Measurements from ENCODE around the gene DLG2. TPM values are rescaled to one million over a fixed set of nuclear protein-coding genes. Genes with fewer than 3 reads are reported as not detected.
"Not testable (repeated sequence)": the region's sequence is repeated elsewhere in the genome, so short reads cannot be mapped to it uniquely, and the experiment has no call there.

Gene DLG2
- polyA plus RNA-seq, 1 donor, result 8.1 TPM

- Histone ChIP-seq H3K9me3 (ENCODE audit: control insufficient read depth, low read depth, low read length) (no peaks in the 10 kb centered on the region), H3K27me3 (ENCODE audit: control insufficient read depth, insufficient read depth, low read length) (no peaks in the 10 kb centered on the region), H3K4me3 (ENCODE audit: low read length) (no peak overlapping the region), H3K36me3 (ENCODE audit: control insufficient read depth, insufficient read depth, low read length) (no peaks in the 10 kb centered on the region), H3K27ac (ENCODE audit: low read length) (no peak overlapping the region), H3K4me1 (ENCODE audit: control insufficient read depth, insufficient read depth, low read length) (no peaks in the 10 kb centered on the region)
- no peak for DNase-seq
- 100% methylated on average over 1 of the region's 3 CpGs for WGBS (ENCODE audit: insufficient coverage, low lambda C conversion rate)
Observed at GRCh38 chr11:85154294-85154693, 472.9 kb downstream of the DLG2 start.

- no peaks in the 10 kb centered on the region for H3K27me3 ChIP-seq (ENCODE audit: control insufficient read depth, insufficient read depth, low read length)
- WGBS (ENCODE audit: insufficient coverage, low lambda C conversion rate), result 100% methylated on average over 1 of the region's 1 CpG
- DNase-seq, result no peak
- H3K4me3 ChIP-seq (ENCODE audit: low read length), result no peak overlapping the region
- no peak overlapping the region for H3K27ac ChIP-seq (ENCODE audit: low read length)
- H3K4me1 ChIP-seq (ENCODE audit: control insufficient read depth, insufficient read depth, low read length), result no peaks in the 10 kb centered on the region
- H3K36me3 ChIP-seq (ENCODE audit: control insufficient read depth, insufficient read depth, low read length), result no peaks in the 10 kb centered on the region
- no peaks in the 10 kb centered on the region for H3K9me3 ChIP-seq (ENCODE audit: control insufficient read depth, low read depth, low read length)
Observed at GRCh38 chr11:85137597-85137996, 489.5 kb downstream of the DLG2 start.

GRCh38 chr11:85133636-85134035 is 493.5 kb downstream of the DLG2 start:
- WGBS (ENCODE audit: insufficient coverage, low lambda C conversion rate), result no CpG with 5 or more reads among the region's 1 CpG
- Histone ChIP-seq H3K9me3 (ENCODE audit: control insufficient read depth, low read depth, low read length) (no peaks in the 10 kb centered on the region), H3K4me1 (ENCODE audit: control insufficient read depth, insufficient read depth, low read length) (no peaks in the 10 kb centered on the region), H3K27ac (ENCODE audit: low read length) (no peak overlapping the region), H3K4me3 (ENCODE audit: low read length) (no peak overlapping the region), H3K27me3 (ENCODE audit: control insufficient read depth, insufficient read depth, low read length) (no peaks in the 10 kb centered on the region), H3K36me3 (ENCODE audit: control insufficient read depth, insufficient read depth, low read length) (no peaks in the 10 kb centered on the region)
- DNase-seq, result no peak

GRCh38 chr11:85132851-85133585 is 494.1 kb downstream of the DLG2 start:
- peak; percentile 4 to 6 for DNase-seq
- 43% methylated on average over 3 of the region's 15 CpGs for WGBS (ENCODE audit: insufficient coverage, low lambda C conversion rate)
- Histone ChIP-seq H3K9me3 (ENCODE audit: control insufficient read depth, low read depth, low read length) (no peaks in the 10 kb centered on the region), H3K27ac (ENCODE audit: low read length) (no peak overlapping the region), H3K4me3 (ENCODE audit: low read length) (no peak overlapping the region), H3K27me3 (ENCODE audit: control insufficient read depth, insufficient read depth, low read length) (no peaks in the 10 kb centered on the region), H3K4me1 (ENCODE audit: control insufficient read depth, insufficient read depth, low read length) (no peaks in the 10 kb centered on the region), H3K36me3 (ENCODE audit: control insufficient read depth, insufficient read depth, low read length) (no peaks in the 10 kb centered on the region)

- H3K4me3 ChIP-seq (ENCODE audit: low read length), result no peak overlapping the region
- no peaks in the 10 kb centered on the region for H3K27me3 ChIP-seq (ENCODE audit: control insufficient read depth, insufficient read depth, low read length)
- H3K4me1 ChIP-seq (ENCODE audit: control insufficient read depth, insufficient read depth, low read length), result no peaks in the 10 kb centered on the region
- H3K27ac ChIP-seq (ENCODE audit: low read length), result no peak overlapping the region
- no peak for DNase-seq
- H3K9me3 ChIP-seq (ENCODE audit: control insufficient read depth, low read depth, low read length), result no peaks in the 10 kb centered on the region
- no peaks in the 10 kb centered on the region for H3K36me3 ChIP-seq (ENCODE audit: control insufficient read depth, insufficient read depth, low read length)
- WGBS (ENCODE audit: insufficient coverage, low lambda C conversion rate), result 100% methylated on average over 1 of the region's 2 CpGs
Observed at GRCh38 chr11:85127349-85127748, 499.8 kb downstream of the DLG2 start.

GRCh38 chr11:85123752-85124231 is 503.4 kb downstream of the DLG2 start:
- peak in 1 of 2 donors; percentile 47 for DNase-seq
- Histone ChIP-seq H3K27ac (ENCODE audit: low read length) (no peak overlapping the region), H3K4me1 (ENCODE audit: control insufficient read depth, insufficient read depth, low read length) (no peaks in the 10 kb centered on the region), H3K4me3 (ENCODE audit: low read length) (no peak overlapping the region), H3K36me3 (ENCODE audit: control insufficient read depth, insufficient read depth, low read length) (no peaks in the 10 kb centered on the region), H3K27me3 (ENCODE audit: control insufficient read depth, insufficient read depth, low read length) (no peaks in the 10 kb centered on the region), H3K9me3 (ENCODE audit: control insufficient read depth, low read depth, low read length) (no peaks in the 10 kb centered on the region)
- 33% methylated on average over 1 of the region's 1 CpG for WGBS (ENCODE audit: insufficient coverage, low lambda C conversion rate)

GRCh38 chr11:85118151-85118550 is 509.0 kb downstream of the DLG2 start:
- Histone ChIP-seq H3K9me3 (ENCODE audit: control insufficient read depth, low read depth, low read length) (no peaks in the 10 kb centered on the region), H3K27ac (ENCODE audit: low read length) (no peak overlapping the region), H3K27me3 (ENCODE audit: control insufficient read depth, insufficient read depth, low read length) (no peaks in the 10 kb centered on the region), H3K4me1 (ENCODE audit: control insufficient read depth, insufficient read depth, low read length) (no peaks in the 10 kb centered on the region), H3K36me3 (ENCODE audit: control insufficient read depth, insufficient read depth, low read length) (no peaks in the 10 kb centered on the region), H3K4me3 (ENCODE audit: low read length) (no peak overlapping the region)
- 80% methylated on average over 1 of the region's 1 CpG for WGBS (ENCODE audit: insufficient coverage, low lambda C conversion rate)
- DNase-seq, result no peak

GRCh38 chr11:85115798-85116197 is 511.3 kb downstream of the DLG2 start:
- no peak for DNase-seq
- no peaks in the 10 kb centered on the region for H3K36me3 ChIP-seq (ENCODE audit: control insufficient read depth, insufficient read depth, low read length)
- WGBS (ENCODE audit: insufficient coverage, low lambda C conversion rate), result 100% methylated on average over 1 of the region's 2 CpGs
- no peaks in the 10 kb centered on the region for H3K4me1 ChIP-seq (ENCODE audit: control insufficient read depth, insufficient read depth, low read length)
- no peaks in the 10 kb centered on the region for H3K27me3 ChIP-seq (ENCODE audit: control insufficient read depth, insufficient read depth, low read length)
- no peaks in the 10 kb centered on the region for H3K9me3 ChIP-seq (ENCODE audit: control insufficient read depth, low read depth, low read length)
- no peak overlapping the region for H3K27ac ChIP-seq (ENCODE audit: low read length)
- H3K4me3 ChIP-seq (ENCODE audit: low read length), result no peak overlapping the region

- no peak overlapping the region for H3K4me3 ChIP-seq (ENCODE audit: low read length)
- no peaks in the 10 kb centered on the region for H3K4me1 ChIP-seq (ENCODE audit: control insufficient read depth, insufficient read depth, low read length)
- no peaks in the 10 kb centered on the region for H3K27me3 ChIP-seq (ENCODE audit: control insufficient read depth, insufficient read depth, low read length)
- no peaks in the 10 kb centered on the region for H3K9me3 ChIP-seq (ENCODE audit: control insufficient read depth, low read depth, low read length)
- WGBS (ENCODE audit: insufficient coverage, low lambda C conversion rate), result no CpG with 5 or more reads among the region's 2 CpGs
- no peak for DNase-seq
- H3K36me3 ChIP-seq (ENCODE audit: control insufficient read depth, insufficient read depth, low read length), result no peaks in the 10 kb centered on the region
- H3K27ac ChIP-seq (ENCODE audit: low read length), result no peak overlapping the region
Observed at GRCh38 chr11:85114786-85115185, 512.4 kb downstream of the DLG2 start.

GRCh38 chr11:85110246-85110645 is 516.9 kb downstream of the DLG2 start:
- no CpG with 5 or more reads among the region's 1 CpG for WGBS (ENCODE audit: insufficient coverage, low lambda C conversion rate)
- not testable (repeated sequence) for H3K9me3 ChIP-seq (ENCODE audit: control insufficient read depth, low read depth, low read length); H3K27ac ChIP-seq (ENCODE audit: low read length); H3K4me1 ChIP-seq (ENCODE audit: control insufficient read depth, insufficient read depth, low read length); DNase-seq; H3K27me3 ChIP-seq (ENCODE audit: control insufficient read depth, insufficient read depth, low read length); H3K36me3 ChIP-seq (ENCODE audit: control insufficient read depth, insufficient read depth, low read length); H3K4me3 ChIP-seq (ENCODE audit: low read length)

- H3K9me3 ChIP-seq (ENCODE audit: control insufficient read depth, low read depth, low read length), result no peaks in the 10 kb centered on the region
- no peaks in the 10 kb centered on the region for H3K4me1 ChIP-seq (ENCODE audit: control insufficient read depth, insufficient read depth, low read length)
- H3K27ac ChIP-seq (ENCODE audit: low read length), result no peak overlapping the region
- H3K4me3 ChIP-seq (ENCODE audit: low read length), result no peak overlapping the region
- no peak for DNase-seq
- H3K36me3 ChIP-seq (ENCODE audit: control insufficient read depth, insufficient read depth, low read length), result no peaks in the 10 kb centered on the region
- H3K27me3 ChIP-seq (ENCODE audit: control insufficient read depth, insufficient read depth, low read length), result no peaks in the 10 kb centered on the region
- 86% methylated on average over 1 of the region's 4 CpGs for WGBS (ENCODE audit: insufficient coverage, low lambda C conversion rate)
Observed at GRCh38 chr11:85109141-85109540, 518.0 kb downstream of the DLG2 start.
